WTC11 (cell line): ENCODE data around the gene PXMP2. TPM values are rescaled to one million over a fixed set of nuclear protein-coding genes. Genes with fewer than 3 reads are reported as not detected.

ENCODE experiments used
- ATAC-seq: fragments of 200-7000 bp; cut with Tn5 transposase; 2 replicates; pipeline ENCODE4 v1.10.0; 2021; ENCODE audit warnings: mild to moderate bottlenecking, moderate library complexity
- CTCF ChIA-PET: fragments of 300-600 bp; sonication (Branson Sonifier 250); formaldehyde crosslinking; loops from one replicate; lab custom pipeline; 2021; ENCODE audit warnings: antibody characterized with exemption; lab: Charles Lee
- POLR2A ChIA-PET: fragments of 350-600 bp; sonication (Branson Sonifier 250); formaldehyde crosslinking; loops from one replicate; lab custom pipeline; 2021; ENCODE audit warnings: antibody characterized with exemption; lab: Charles Lee
- DNase-seq: peaks from one replicate; pipeline ENCODE4 v3.0.0; 2021; ENCODE audit warnings: low spot score
- H3K27ac Mint-ChIP-seq: 2 replicates; pipeline ENCODE4 v1.8.0; 2021; ENCODE audit warnings: mixed read lengths
- H3K27me3 Mint-ChIP-seq: 2 replicates; pipeline ENCODE4 v1.8.0; 2021; ENCODE audit warnings: low read depth, mild to moderate bottlenecking, moderate library complexity, mixed read lengths
- H3K36me3 Mint-ChIP-seq: 2 replicates; pipeline ENCODE4 v1.8.0; 2021; ENCODE audit warnings: mixed read lengths
- H3K4me1 Mint-ChIP-seq: 2 replicates; pipeline ENCODE4 v1.8.0; 2022; ENCODE audit warnings: mixed read lengths
- H3K4me3 Mint-ChIP-seq: 2 replicates; pipeline ENCODE4 v1.8.0; 2021; ENCODE audit warnings: mild to moderate bottlenecking, moderate library complexity, mixed read lengths
- H3K9me3 Mint-ChIP-seq: 2 replicates; pipeline ENCODE4 v1.8.0; 2021; ENCODE audit warnings: mixed read lengths
- CBFB ChIP-seq: sonication (generic); formaldehyde crosslinking; IDR thresholded peaks from 2 replicates; pipeline ENCODE4 v1.8.1; 2022; ENCODE audit warnings: mild to moderate bottlenecking, low read depth, missing genetic modification reagents
- CTCF ChIP-seq: fragments of 200-600 bp; IDR thresholded peaks from 2 replicates; pipeline ENCODE4 v1.8.0; 2022; ENCODE audit warnings: antibody characterized with exemption
- GTF2I ChIP-seq: fragments of 250-450 bp; sonication (Bioruptor Pico); conservative IDR thresholded peaks from 2 replicates; pipeline ENCODE4 v1.4.0; 2021; ENCODE audit warnings: mild to moderate bottlenecking
- HMGA2 ChIP-seq: fragments of 250-450 bp; sonication (Bioruptor Pico); IDR thresholded peaks from 2 replicates; pipeline ENCODE4 v1.4.0; 2021; ENCODE audit warnings: mild to moderate bottlenecking, moderate library complexity
- JUN ChIP-seq: sonication (generic); formaldehyde crosslinking; IDR thresholded peaks from 2 replicates; pipeline ENCODE4 v1.8.0; 2023; ENCODE audit warnings: mild to moderate bottlenecking, missing genetic modification reagents
- MYBL2 ChIP-seq: sonication (generic); formaldehyde crosslinking; IDR thresholded peaks from 2 replicates; pipeline ENCODE4 v1.8.1; 2023; ENCODE audit warnings: mild to moderate bottlenecking, moderate library complexity, missing genetic modification reagents
- OVOL2 ChIP-seq: fragments of 250-450 bp; sonication (Bioruptor Pico); IDR thresholded peaks from 2 replicates; pipeline ENCODE4 v1.9.0; 2021; ENCODE audit warnings: mild to moderate bottlenecking, borderline replicate concordance
- PRRX2 ChIP-seq: fragments of 250-450 bp; sonication (Bioruptor Pico); IDR thresholded peaks from 2 replicates; pipeline ENCODE4 v1.8.0; 2021; ENCODE audit warnings: mild to moderate bottlenecking
- TP53 ChIP-seq: sonication (generic); formaldehyde crosslinking; IDR thresholded peaks from 2 replicates; pipeline ENCODE4 v1.8.1; 2023; ENCODE audit warnings: mild to moderate bottlenecking, missing genetic modification reagents
- ZNF138 ChIP-seq: sonication (generic); formaldehyde crosslinking; conservative IDR thresholded peaks from 2 replicates; pipeline ENCODE4 v1.8.1; 2022; ENCODE audit warnings: mild to moderate bottlenecking, moderate library complexity, missing genetic modification reagents
- ZNF219 ChIP-seq: sonication (generic); formaldehyde crosslinking; IDR thresholded peaks from 2 replicates; pipeline ENCODE4 v1.8.0; 2023; ENCODE audit warnings: missing genetic modification reagents, mild to moderate bottlenecking, borderline replicate concordance
- ZNF317 ChIP-seq: sonication (generic); formaldehyde crosslinking; IDR thresholded peaks from 2 replicates; pipeline ENCODE4 v1.8.1; 2023; ENCODE audit warnings: low read depth, mild to moderate bottlenecking, moderate library complexity, missing genetic modification reagents, borderline replicate concordance
- ZNF416 ChIP-seq: fragments of 250-450 bp; sonication (Bioruptor Pico); IDR thresholded peaks from 2 replicates; pipeline ENCODE4 v1.9.0; 2021; ENCODE audit warnings: mild to moderate bottlenecking, inconsistent platforms
- ZNF512 ChIP-seq: sonication (generic); formaldehyde crosslinking; IDR thresholded peaks from 2 replicates; pipeline ENCODE4 v1.8.1; 2022; ENCODE audit warnings: missing genetic modification reagents, borderline replicate concordance
- total RNA-seq: library from RNA; stranded (reverse); gene quantifications from 3 replicates; pipeline ENCODE4 v1.2.3, GENCODE V29; 2021
- TF ChIP-seq, protein P1 (sequence below): sonication (generic); formaldehyde crosslinking; IDR thresholded peaks from 2 replicates; pipeline ENCODE4 v1.8.0; 2023; ENCODE audit warnings: mild to moderate bottlenecking, missing genetic modification reagents
- TF ChIP-seq, protein P2 (sequence below): fragments of 250-450 bp; sonication (Bioruptor Pico); IDR thresholded peaks from 2 replicates; pipeline ENCODE4 v1.9.0; 2021; ENCODE audit warnings: moderate library complexity, mild to moderate bottlenecking, inconsistent platforms, borderline replicate concordance
- TF ChIP-seq, protein P3 (sequence below): sonication (generic); formaldehyde crosslinking; IDR thresholded peaks from 2 replicates; pipeline ENCODE4 v1.8.0; 2023; ENCODE audit warnings: missing genetic modification reagents, mild to moderate bottlenecking, borderline replicate concordance
- TF ChIP-seq, protein P4 (sequence below): sonication (generic); formaldehyde crosslinking; IDR thresholded peaks from 2 replicates; pipeline ENCODE4 v1.8.1; 2023; ENCODE audit warnings: mild to moderate bottlenecking, missing genetic modification reagents, moderate library complexity

Gene PXMP2
- total RNA-seq, 1 experiment from 2014 or later = 12.6 TPM

- ATAC-seq (no peak), DNase-seq (no peak)
- H3K27ac Mint-ChIP-seq = no peak overlapping the region
- H3K4me1 Mint-ChIP-seq = no peaks in the 10 kb centered on the region
- CTCF ChIA-PET = interaction anchor here (0.8 kb wide), 1 partner anchor 28 kb away, joined by 3 read pairs; no protein-coding TSS in a partner anchor
- no peaks in the 10 kb centered on the region for H3K27me3 Mint-ChIP-seq
- POLR2A ChIA-PET = no interaction called here
- H3K9me3 Mint-ChIP-seq = peaks cover 6% of the 10 kb centered on the region; the same call in 1 of the 2 replicates
- H3K36me3 Mint-ChIP-seq = peaks cover 88% of the 10 kb centered on the region
- no peak overlapping the region for H3K4me3 Mint-ChIP-seq
- TF ChIP-seq, protein P1, sequence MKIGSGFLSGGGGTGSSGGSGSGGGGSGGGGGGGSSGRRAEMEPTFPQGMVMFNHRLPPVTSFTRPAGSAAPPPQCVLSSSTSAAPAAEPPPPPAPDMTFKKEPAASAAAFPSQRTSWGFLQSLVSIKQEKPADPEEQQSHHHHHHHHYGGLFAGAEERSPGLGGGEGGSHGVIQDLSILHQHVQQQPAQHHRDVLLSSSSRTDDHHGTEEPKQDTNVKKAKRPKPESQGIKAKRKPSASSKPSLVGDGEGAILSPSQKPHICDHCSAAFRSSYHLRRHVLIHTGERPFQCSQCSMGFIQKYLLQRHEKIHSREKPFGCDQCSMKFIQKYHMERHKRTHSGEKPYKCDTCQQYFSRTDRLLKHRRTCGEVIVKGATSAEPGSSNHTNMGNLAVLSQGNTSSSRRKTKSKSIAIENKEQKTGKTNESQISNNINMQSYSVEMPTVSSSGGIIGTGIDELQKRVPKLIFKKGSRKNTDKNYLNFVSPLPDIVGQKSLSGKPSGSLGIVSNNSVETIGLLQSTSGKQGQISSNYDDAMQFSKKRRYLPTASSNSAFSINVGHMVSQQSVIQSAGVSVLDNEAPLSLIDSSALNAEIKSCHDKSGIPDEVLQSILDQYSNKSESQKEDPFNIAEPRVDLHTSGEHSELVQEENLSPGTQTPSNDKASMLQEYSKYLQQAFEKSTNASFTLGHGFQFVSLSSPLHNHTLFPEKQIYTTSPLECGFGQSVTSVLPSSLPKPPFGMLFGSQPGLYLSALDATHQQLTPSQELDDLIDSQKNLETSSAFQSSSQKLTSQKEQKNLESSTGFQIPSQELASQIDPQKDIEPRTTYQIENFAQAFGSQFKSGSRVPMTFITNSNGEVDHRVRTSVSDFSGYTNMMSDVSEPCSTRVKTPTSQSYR = no peak
- TF ChIP-seq ZNF512 (CRISPR knock-in tag) (no peak), OVOL2 (CRISPR knock-in tag) (no peak), ZNF317 (no peak)
Measured at GRCh38 chr12:132740313-132740646, 52.9 kb downstream of the PXMP2 start.

GRCh38 chr12:132740652-132741051 lies 53.3 kb downstream of the PXMP2 start:
- ChIA-PET CTCF (interaction anchor here (0.8 kb wide), 1 partner anchor 28 kb away, joined by 3 read pairs; no protein-coding TSS in a partner anchor), POLR2A (no interaction called here)
- H3K27ac Mint-ChIP-seq = no peak overlapping the region
- TF ChIP-seq HMGA2 = no peak
- peaks cover 6% of the 10 kb centered on the region; the same call in 1 of the 2 replicates for H3K9me3 Mint-ChIP-seq
- H3K4me3 Mint-ChIP-seq = no peak overlapping the region
- no peaks in the 10 kb centered on the region for H3K27me3 Mint-ChIP-seq
- ATAC-seq (no peak), DNase-seq (no peak)
- no peaks in the 10 kb centered on the region for H3K4me1 Mint-ChIP-seq
- peaks cover 88% of the 10 kb centered on the region for H3K36me3 Mint-ChIP-seq

DNA sequence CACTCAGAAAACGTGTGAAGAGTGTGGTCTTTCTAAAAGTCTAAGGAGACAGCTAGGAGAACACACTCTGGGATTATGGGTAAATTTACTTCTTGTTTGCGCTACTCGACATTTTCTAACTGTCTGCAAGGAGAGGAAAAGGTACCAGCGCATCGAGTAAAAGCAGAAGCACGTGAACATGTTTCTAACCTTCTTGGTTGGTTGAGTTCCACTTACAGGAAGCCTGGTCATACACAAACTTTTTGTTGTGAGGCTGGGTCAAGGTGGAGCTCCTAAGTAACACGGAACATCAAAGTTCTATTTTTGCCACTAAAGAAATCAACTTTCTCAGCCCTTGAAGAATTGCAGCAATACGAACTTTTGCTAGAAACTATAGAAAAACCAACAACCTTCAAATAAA lies 54.2 kb downstream of the PXMP2 start:
- ChIA-PET CTCF (no interaction called here), POLR2A (no interaction called here)
- Mint-ChIP-seq H3K27me3 (no peaks in the 10 kb centered on the region), H3K9me3 (peaks cover 6% of the 10 kb centered on the region; the same call in 1 of the 2 replicates), H3K27ac (no peak overlapping the region), H3K4me1 (no peaks in the 10 kb centered on the region), H3K4me3 (no peak overlapping the region), H3K36me3 (peaks cover 87% of the 10 kb centered on the region)
- ATAC-seq = no peak
- no peak for DNase-seq
- TF ChIP-seq OVOL2 (CRISPR knock-in tag) = no peak
- TF ChIP-seq MYBL2 = no peak
- TF ChIP-seq, protein P2, sequence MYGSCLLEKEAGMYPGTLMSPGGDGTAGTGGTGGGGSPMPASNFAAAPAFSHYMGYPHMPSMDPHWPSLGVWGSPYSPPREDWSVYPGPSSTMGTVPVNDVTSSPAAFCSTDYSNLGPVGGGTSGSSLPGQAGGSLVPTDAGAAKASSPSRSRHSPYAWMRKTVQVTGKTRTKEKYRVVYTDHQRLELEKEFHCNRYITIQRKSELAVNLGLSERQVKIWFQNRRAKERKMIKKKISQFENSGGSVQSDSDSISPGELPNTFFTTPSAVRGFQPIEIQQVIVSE = no peak
- no peak for TF ChIP-seq CBFB (CRISPR knock-in tag)
- no peak for TF ChIP-seq ZNF138 (CRISPR knock-in tag)
- TF ChIP-seq ZNF219 (CRISPR knock-in tag) = no peak
- TF ChIP-seq ZNF416 (CRISPR knock-in tag) = no peak
- no peak for TF ChIP-seq GTF2I (CRISPR knock-in tag)
- no peak for TF ChIP-seq CTCF
- TF ChIP-seq, protein P3, sequence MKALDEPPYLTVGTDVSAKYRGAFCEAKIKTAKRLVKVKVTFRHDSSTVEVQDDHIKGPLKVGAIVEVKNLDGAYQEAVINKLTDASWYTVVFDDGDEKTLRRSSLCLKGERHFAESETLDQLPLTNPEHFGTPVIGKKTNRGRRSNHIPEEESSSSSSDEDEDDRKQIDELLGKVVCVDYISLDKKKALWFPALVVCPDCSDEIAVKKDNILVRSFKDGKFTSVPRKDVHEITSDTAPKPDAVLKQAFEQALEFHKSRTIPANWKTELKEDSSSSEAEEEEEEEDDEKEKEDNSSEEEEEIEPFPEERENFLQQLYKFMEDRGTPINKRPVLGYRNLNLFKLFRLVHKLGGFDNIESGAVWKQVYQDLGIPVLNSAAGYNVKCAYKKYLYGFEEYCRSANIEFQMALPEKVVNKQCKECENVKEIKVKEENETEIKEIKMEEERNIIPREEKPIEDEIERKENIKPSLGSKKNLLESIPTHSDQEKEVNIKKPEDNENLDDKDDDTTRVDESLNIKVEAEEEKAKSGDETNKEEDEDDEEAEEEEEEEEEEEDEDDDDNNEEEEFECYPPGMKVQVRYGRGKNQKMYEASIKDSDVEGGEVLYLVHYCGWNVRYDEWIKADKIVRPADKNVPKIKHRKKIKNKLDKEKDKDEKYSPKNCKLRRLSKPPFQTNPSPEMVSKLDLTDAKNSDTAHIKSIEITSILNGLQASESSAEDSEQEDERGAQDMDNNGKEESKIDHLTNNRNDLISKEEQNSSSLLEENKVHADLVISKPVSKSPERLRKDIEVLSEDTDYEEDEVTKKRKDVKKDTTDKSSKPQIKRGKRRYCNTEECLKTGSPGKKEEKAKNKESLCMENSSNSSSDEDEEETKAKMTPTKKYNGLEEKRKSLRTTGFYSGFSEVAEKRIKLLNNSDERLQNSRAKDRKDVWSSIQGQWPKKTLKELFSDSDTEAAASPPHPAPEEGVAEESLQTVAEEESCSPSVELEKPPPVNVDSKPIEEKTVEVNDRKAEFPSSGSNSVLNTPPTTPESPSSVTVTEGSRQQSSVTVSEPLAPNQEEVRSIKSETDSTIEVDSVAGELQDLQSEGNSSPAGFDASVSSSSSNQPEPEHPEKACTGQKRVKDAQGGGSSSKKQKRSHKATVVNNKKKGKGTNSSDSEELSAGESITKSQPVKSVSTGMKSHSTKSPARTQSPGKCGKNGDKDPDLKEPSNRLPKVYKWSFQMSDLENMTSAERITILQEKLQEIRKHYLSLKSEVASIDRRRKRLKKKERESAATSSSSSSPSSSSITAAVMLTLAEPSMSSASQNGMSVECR = no peak
- TF ChIP-seq ZNF317 = no peak
- TF ChIP-seq ZNF512 (CRISPR knock-in tag) = no peak
- no peak for TF ChIP-seq JUN (CRISPR knock-in tag)
- TF ChIP-seq, protein P4, sequence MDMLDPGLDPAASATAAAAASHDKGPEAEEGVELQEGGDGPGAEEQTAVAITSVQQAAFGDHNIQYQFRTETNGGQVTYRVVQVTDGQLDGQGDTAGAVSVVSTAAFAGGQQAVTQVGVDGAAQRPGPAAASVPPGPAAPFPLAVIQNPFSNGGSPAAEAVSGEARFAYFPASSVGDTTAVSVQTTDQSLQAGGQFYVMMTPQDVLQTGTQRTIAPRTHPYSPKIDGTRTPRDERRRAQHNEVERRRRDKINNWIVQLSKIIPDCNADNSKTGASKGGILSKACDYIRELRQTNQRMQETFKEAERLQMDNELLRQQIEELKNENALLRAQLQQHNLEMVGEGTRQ (CRISPR knock-in tag) = no peak
- TF ChIP-seq TP53 (CRISPR knock-in tag) = no peak
- TF ChIP-seq PRRX2 = no peak
